B cell (primary cell): ENCODE results near the gene FLCN. TPM values are rescaled to one million over a fixed set of nuclear protein-coding genes. Genes with fewer than 3 reads are reported as not detected.

ENCODE experiments used
- ATAC-seq: fragments of 200-7000 bp; cut with Tn5 transposase; one replicate; pipeline ENCODE4 v1.10.0; 2021; ENCODE audit warnings: low read depth, mild to moderate bottlenecking, moderate number of reproducible peaks, moderate library complexity
- CTCF ChIA-PET: fragments of 350-600 bp; sonication (Branson Sonifier 250); formaldehyde crosslinking; loops from one replicate; lab custom pipeline; 2021; ENCODE audit warnings: antibody characterized with exemption, inconsistent platforms; lab: Charles Lee
- POLR2A ChIA-PET: fragments of 350-600 bp; sonication (Branson Sonifier 250); formaldehyde crosslinking; loops from one replicate; lab custom pipeline; 2021; ENCODE audit warnings: antibody characterized with exemption; lab: Charles Lee
- DNase-seq: peaks from one replicate; pipeline ENCODE4 v3.0.0; 2013
- H2AFZ ChIP-seq: 2 replicates; pipeline ENCODE4 v1.6.1; 2012; ENCODE audit warnings: mild to moderate bottlenecking, low read depth, low read length; ENCODE audit not compliant: insufficient read depth, poor library complexity, severe bottlenecking
- H3K27ac ChIP-seq, 2 donors: 1 replicate in 1 of 2; 2 replicates in 1 of 2; pipeline ENCODE4 v1.5.1; 2012 to 2013; ENCODE audit warnings: low read length in 2 of 2, mild to moderate bottlenecking in 2 of 2, moderate library complexity in 1 of 2
- H3K27me3 ChIP-seq, 4 experiments: fragments of 200-600 bp in 1 of 4; sonication (generic) in 1 of 4; replicated peaks in 1 of 4; 1 replicate in 2 of 4; 2 replicates in 2 of 4; pipeline versions ENCODE4 v1.6.1 to v1.7.0; 2013 to 2016; ENCODE audit warnings: low read length in 3 of 4, mild to moderate bottlenecking in 2 of 4, mixed read lengths in 1 of 4, moderate library complexity in 1 of 4; ENCODE audit not compliant: insufficient read depth in 4 of 4, control insufficient read depth in 3 of 4; ENCODE audit errors: control extremely low read depth in 1 of 4
- H3K36me3 ChIP-seq, 2 experiments: replicated peaks in 1 of 2; 1 replicate in 1 of 2; 2 replicates in 1 of 2; pipeline versions ENCODE4 v1.6.1 to v1.7.1; 2013; ENCODE audit warnings: low read length in 1 of 2; ENCODE audit not compliant: insufficient read depth in 2 of 2, control insufficient read depth in 1 of 2; ENCODE audit errors: control extremely low read depth in 1 of 2, extremely low read depth in 1 of 2
- H3K4me1 ChIP-seq, 2 donors: fragments of 200-600 bp in 1 of 2; sonication (generic) in 1 of 2; 1 replicate in 1 of 2; 2 replicates in 1 of 2; pipeline versions ENCODE4 v1.5.1 to v1.6.1; 2013 to 2017; ENCODE audit warnings: low read length in 2 of 2; ENCODE audit not compliant: control insufficient read depth in 2 of 2, insufficient read depth in 2 of 2
- H3K4me2 ChIP-seq: replicated peaks from 2 replicates; pipeline ENCODE3; 2012; ENCODE audit warnings: mild to moderate bottlenecking, low read depth, low read length; ENCODE audit not compliant: poor library complexity, severe bottlenecking
- H3K4me3 ChIP-seq, 5 experiments: fragments of 200-600 bp in 1 of 5; sonication (generic) in 1 of 5; 1 replicate in 3 of 5; 2 replicates in 2 of 5; pipeline versions ENCODE4 v1.5.1 to v1.7.0; 2011 to 2016; ENCODE audit warnings: low read length in 4 of 5, mild to moderate bottlenecking in 4 of 5, low read depth in 2 of 5, control low read depth in 1 of 5, moderate library complexity in 1 of 5; ENCODE audit not compliant: insufficient read depth in 1 of 5; ENCODE audit errors: control extremely low read depth in 1 of 5, extremely low read depth in 1 of 5
- H3K79me2 ChIP-seq: fragments of 200-600 bp; sonication (generic); one replicate; pipeline ENCODE4 v1.6.0; 2016; ENCODE audit warnings: low read length; ENCODE audit not compliant: control insufficient read depth, insufficient read depth
- H3K9ac ChIP-seq: fragments of 200-600 bp; sonication (generic); 2 replicates; pipeline ENCODE4 v1.6.1; 2017; ENCODE audit warnings: mild to moderate bottlenecking, low read length, moderate library complexity
- H3K9me3 ChIP-seq, 3 donors: one replicate each; pipeline versions ENCODE4 v1.6.1 to v1.7.1; 2013; ENCODE audit warnings: low read length in 2 of 3; ENCODE audit not compliant: control insufficient read depth in 2 of 3, insufficient read depth in 1 of 3; ENCODE audit errors: control extremely low read depth in 1 of 3
- H4K20me1 ChIP-seq: 2 replicates; pipeline ENCODE4 v1.6.0; 2012; ENCODE audit warnings: mild to moderate bottlenecking, low read length; ENCODE audit not compliant: insufficient read depth, control insufficient read depth, poor library complexity, severe bottlenecking
- H3K27ac Mint-ChIP-seq: one replicate; pipeline ENCODE4 v1.8.0; 2021; ENCODE audit warnings: mixed read lengths
- H3K27me3 Mint-ChIP-seq: one replicate; pipeline ENCODE4 v1.8.0; 2021; ENCODE audit warnings: mixed read lengths
- H3K4me1 Mint-ChIP-seq: one replicate; pipeline ENCODE4 v1.8.0; 2021; ENCODE audit warnings: mixed read lengths
- H3K4me3 Mint-ChIP-seq: one replicate; pipeline ENCODE4 v1.8.0; 2021; ENCODE audit warnings: mixed read lengths
- H3K9me3 Mint-ChIP-seq: one replicate; pipeline ENCODE4 v1.8.0; 2022; ENCODE audit warnings: mixed read lengths; ENCODE audit not compliant: insufficient read depth
- EZH2 ChIP-seq: IDR thresholded peaks from 2 replicates; pipeline ENCODE4 v1.6.1; 2012; ENCODE audit warnings: borderline replicate concordance, low read depth, mild to moderate bottlenecking, moderate library complexity, low read length; ENCODE audit not compliant: insufficient read depth, poor library complexity, severe bottlenecking
- WGBS: methylation state at CpG from one replicate; pipeline ENCODE4 v1.1.5; 2013; ENCODE audit warnings: missing lambda C conversion rate; ENCODE audit not compliant: insufficient coverage; 5-methylcytosine and 5-hydroxymethylcytosine counted together
- intact Hi-C: fragments of 100-400 bp; cut with micrococcal nuclease; formaldehyde crosslinking; loops from one replicate; pipeline ENCODE4 v1.10.0; 2022
- polyA plus RNA-seq: library from polyadenylated mRNA; depleted of rRNA; stranded (reverse); fragments of >200 nt; gene quantifications from 2 replicates; pipeline ENCODE4 v1.2.3, GENCODE V29; 2012
- total RNA-seq, 2 donors: library from RNA; stranded (reverse); fragments of 120-200 nt in 1 of 2; gene quantifications; 1 replicate in 1 of 2; 2 replicates in 1 of 2; pipeline versions ENCODE4 v1.2.3 to v1.2.4, GENCODE V29; 2013 to 2022
- TF ChIP-seq, protein P1 (sequence below): fragments of 200-600 bp; IDR thresholded peaks from one replicate; pipeline ENCODE4 v1.8.0; 2022; ENCODE audit warnings: antibody characterized with exemption, mild to moderate bottlenecking

Gene FLCN
- total and polyA plus RNA-seq, 2 donors (not counting 1 experiment from before 2014, with no cell fraction given), result 36.6 to 128 TPM

DNA sequence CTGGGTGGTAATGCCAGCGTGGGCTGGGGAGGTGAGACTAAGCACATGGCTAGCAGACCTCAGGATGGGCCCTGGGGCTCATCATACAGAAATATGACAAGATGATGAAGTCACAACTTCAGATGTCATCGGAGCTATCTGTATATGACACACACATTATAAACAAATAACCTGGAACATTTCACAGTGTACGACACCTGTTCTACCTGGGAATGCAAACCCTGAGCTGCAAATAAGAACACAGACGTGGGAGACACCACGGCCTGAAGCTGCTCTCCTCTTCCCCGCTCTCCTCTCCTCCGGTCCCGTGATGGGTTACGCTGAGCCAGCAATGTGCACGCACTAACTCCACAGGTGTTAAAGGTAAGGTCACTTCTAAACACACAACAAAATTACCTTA is 35.7 kb downstream of the FLCN start:
- Mint-ChIP-seq H3K27ac (no peak overlapping the region), H3K4me1 (peaks cover 14% of the 10 kb centered on the region), H3K4me3 (no peak overlapping the region), H3K27me3 (no peaks in the 10 kb centered on the region), H3K9me3 (no peaks in the 10 kb centered on the region)
- TF ChIP-seq EZH2, result no peak
- TF ChIP-seq, protein P1, sequence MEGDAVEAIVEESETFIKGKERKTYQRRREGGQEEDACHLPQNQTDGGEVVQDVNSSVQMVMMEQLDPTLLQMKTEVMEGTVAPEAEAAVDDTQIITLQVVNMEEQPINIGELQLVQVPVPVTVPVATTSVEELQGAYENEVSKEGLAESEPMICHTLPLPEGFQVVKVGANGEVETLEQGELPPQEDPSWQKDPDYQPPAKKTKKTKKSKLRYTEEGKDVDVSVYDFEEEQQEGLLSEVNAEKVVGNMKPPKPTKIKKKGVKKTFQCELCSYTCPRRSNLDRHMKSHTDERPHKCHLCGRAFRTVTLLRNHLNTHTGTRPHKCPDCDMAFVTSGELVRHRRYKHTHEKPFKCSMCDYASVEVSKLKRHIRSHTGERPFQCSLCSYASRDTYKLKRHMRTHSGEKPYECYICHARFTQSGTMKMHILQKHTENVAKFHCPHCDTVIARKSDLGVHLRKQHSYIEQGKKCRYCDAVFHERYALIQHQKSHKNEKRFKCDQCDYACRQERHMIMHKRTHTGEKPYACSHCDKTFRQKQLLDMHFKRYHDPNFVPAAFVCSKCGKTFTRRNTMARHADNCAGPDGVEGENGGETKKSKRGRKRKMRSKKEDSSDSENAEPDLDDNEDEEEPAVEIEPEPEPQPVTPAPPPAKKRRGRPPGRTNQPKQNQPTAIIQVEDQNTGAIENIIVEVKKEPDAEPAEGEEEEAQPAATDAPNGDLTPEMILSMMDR, result no peak
- ChIA-PET POLR2A (no interaction called here), CTCF (no interaction called here)
- WGBS, result 86% methylated on average over 10 of the region's 10 CpGs
- intact Hi-C loops, result loop anchor here (10.0 kb wide), 1 partner anchor 156 kb away; the partner anchor contains the start of gene MPRIP
- no peak overlapping the region for H3K4me3 ChIP-seq
- no peak overlapping the region for H3K9ac ChIP-seq
- H3K4me2 ChIP-seq, result no peak overlapping the region
- H2AFZ ChIP-seq, result no peak overlapping the region
- H3K27me3 ChIP-seq, result no peaks in the 10 kb centered on the region
- peaks cover 4% of the 10 kb centered on the region for H4K20me1 ChIP-seq
- H3K4me1 ChIP-seq, result peaks cover 14 to 19% of the 10 kb centered on the region in 2 donors
- no peak overlapping the region for H3K27ac ChIP-seq
- ATAC-seq (no peak), DNase-seq (no peak)
- H3K79me2 ChIP-seq, result peaks cover 9% of the 10 kb centered on the region
- peaks cover 0 to 8% of the 10 kb centered on the region in 2 experiments for H3K36me3 ChIP-seq
- peaks cover 0 to 2% (median 0%) of the 10 kb centered on the region in 3 donors for H3K9me3 ChIP-seq

DNA sequence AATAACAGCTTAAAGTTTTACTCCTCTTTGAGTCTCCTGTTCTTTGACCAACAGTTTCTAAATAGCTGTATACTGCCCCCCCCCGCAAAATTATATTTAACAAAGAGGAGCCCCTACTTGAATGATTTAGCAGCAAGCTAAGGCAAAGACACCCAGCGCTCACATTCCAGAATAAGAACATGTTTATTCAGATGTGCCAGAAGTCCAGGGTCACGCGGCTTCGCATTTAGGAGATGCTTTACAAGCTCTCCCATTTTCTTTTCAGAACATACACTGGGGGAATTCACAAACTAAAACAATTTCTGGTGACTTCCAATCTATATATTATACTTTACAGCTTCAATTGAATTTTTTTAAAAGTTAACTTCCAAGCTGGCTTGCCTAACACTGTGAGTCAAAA is 36.1 kb downstream of the FLCN start:
- Mint-ChIP-seq H3K27ac (no peak overlapping the region), H3K4me1 (peaks cover 14% of the 10 kb centered on the region), H3K27me3 (no peaks in the 10 kb centered on the region), H3K9me3 (no peaks in the 10 kb centered on the region), H3K4me3 (no peak overlapping the region)
- no peak for TF ChIP-seq EZH2
- TF ChIP-seq, protein P1, result no peak
- Histone ChIP-seq H3K79me2 (peaks cover 9% of the 10 kb centered on the region), H3K4me1 (peaks cover 13 to 19% of the 10 kb centered on the region in 2 donors), H3K4me3 (no peak overlapping the region), H3K9me3 (no peaks in the 10 kb centered on the region), H3K27me3 (no peaks in the 10 kb centered on the region), H4K20me1 (peaks cover 4% of the 10 kb centered on the region), H3K36me3 (peaks cover 0 to 8% of the 10 kb centered on the region in 2 experiments), H3K4me2 (no peak overlapping the region), H2AFZ (no peak overlapping the region), H3K27ac (no peak overlapping the region), H3K9ac (no peak overlapping the region)
- DNase-seq, result no peak
- 96% methylated on average over 4 of the region's 5 CpGs for WGBS
- ChIA-PET POLR2A (interaction anchor here (0.6 kb wide), 1 partner anchor 281 kb away, joined by 5 read pairs; no protein-coding TSS in a partner anchor), CTCF (no interaction called here)
- ATAC-seq, result no peak
- intact Hi-C loops, result loop anchor here (10.0 kb wide), 1 partner anchor 156 kb away; the partner anchor contains the start of gene MPRIP
